Mesenteric fat pad (tissue), 1 donor: ENCODE measurements around the gene MAGEF1. TPM values are rescaled to one million over a fixed set of nuclear protein-coding genes. Genes with fewer than 3 reads are reported as not detected.
A peak's percentile ranks its signal among the peaks of the same experiment; 100 is the strongest.

ENCODE experiments used
- DNase-seq: peaks from one replicate; pipeline ENCODE4 v3.0.0-alpha.2; 2020; ENCODE audit warnings: low spot score
- total RNA-seq: library from RNA; stranded (reverse); fragmentation: NEBNext Ultra II Directional; extraction: Animal tissue kit (Norgen Biotek cat#: 25700); gene quantifications from one replicate; pipeline ENCODE4 v1.2.1, GENCODE V29; 2021
- donor health status: DM: yes; HTN: yes; CAD: no.

MAGEF1 gene
- total RNA-seq, 1 donor from 2014 or later: 18.9 TPM

- no peak for DNase-seq
Measured at GRCh38 chr3:184693011-184693975, 18.6 kb downstream of the MAGEF1 start.

- DNase-seq: no peak
Measured at GRCh38 chr3:184691397-184692231, 20.2 kb downstream of the MAGEF1 start.

- no peak for DNase-seq
Measured at GRCh38 chr3:184690192-184690883, 21.5 kb downstream of the MAGEF1 start.

DNA sequence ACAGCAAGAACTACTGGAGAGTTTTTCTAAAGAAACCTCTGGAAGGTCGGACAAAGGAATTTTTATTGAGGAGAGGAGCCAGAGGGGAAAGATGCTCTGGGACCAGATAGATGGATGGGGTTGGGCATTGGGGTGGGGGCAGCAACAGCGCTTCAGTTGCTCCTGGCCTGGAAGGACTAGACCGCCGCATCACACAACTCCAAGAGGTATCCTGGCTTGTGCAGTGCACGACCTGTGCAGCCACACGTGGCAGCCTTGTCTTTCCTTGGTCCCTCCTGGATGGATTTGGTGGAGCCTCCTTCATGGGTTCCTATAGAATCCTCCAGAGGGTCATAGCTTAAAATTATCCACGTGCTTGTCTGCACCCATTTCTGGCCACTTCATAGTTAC is 23.0 kb downstream of the MAGEF1 start:
- DNase-seq: peak; percentile 12

DNA sequence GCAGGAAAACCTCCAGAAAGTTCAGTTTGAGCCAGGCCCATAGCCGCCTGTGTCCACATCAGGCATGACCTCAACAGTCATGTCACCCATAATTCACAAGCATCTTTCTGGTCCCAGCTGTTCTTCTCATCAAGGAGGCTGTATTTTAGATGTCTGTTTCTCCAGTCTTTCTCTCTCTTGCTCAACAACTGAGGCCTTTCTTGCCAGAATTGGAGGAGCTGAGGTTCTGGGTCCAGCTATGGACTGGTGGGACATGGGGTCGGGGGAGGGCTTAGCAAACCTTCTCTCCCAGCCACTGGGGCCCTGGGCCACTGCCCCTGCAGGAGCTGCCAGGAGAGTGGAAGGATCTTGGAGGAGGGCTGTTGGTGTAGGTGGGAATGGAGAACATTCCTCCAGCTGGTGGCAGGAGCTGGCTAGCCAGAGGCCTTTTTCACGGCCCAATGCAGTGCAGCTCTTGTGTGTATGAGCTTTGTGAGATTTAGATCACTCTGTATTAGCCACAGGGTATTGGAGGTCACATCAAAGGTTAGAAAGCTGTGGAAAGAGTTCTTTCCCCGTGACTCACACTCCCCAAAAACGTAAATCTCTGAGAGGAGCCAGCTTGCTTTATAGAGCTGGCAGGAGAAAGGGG is 23.5 kb downstream of the MAGEF1 start:
- no peak for DNase-seq

- DNase-seq: no peak
Measured at GRCh38 chr3:184687363-184688015, 24.4 kb downstream of the MAGEF1 start.

DNA sequence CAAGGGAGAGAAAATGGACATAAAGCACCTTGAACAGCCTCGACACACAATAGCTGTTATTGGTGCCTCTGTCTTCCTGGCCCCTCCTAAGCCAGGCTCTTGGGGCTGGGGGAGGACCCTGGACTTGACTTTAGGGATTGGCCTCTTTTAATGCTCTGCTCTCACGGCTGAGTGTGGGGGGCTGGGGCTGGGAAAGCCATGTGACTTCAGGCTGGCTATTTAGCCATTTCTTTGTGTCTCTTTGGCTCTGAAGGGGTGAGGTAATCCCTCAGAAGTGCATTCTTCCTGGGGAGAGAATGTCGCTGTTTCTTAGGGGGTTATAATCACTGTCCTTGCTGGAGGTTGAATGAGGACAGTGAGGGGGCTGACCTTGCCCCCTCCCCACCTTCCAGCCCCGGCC is 26.2 kb downstream of the MAGEF1 start:
- no peak for DNase-seq

DNA sequence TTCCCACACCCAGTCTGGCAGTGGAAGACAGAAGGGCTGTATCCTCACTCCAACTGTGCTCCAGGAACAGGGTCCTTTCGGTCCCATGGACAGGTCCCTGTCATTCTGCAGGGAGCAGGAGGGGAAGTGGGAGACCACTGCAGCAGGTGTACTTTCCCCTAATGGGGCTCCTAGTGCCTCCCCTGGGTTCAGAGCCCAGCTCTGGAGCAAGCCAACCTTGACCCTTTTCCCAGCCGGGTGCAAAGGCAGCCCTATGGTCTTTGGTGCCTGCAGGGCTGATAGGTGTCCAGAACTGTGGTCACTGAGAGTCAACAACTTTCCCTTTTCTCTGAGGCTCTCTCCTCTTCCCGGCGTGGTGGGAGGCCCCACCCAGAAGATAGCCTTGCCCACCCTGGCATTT is 26.8 kb downstream of the MAGEF1 start:
- DNase-seq: no peak

- DNase-seq: no peak
Measured at GRCh38 chr3:184683900-184684560, 27.8 kb downstream of the MAGEF1 start.

DNA sequence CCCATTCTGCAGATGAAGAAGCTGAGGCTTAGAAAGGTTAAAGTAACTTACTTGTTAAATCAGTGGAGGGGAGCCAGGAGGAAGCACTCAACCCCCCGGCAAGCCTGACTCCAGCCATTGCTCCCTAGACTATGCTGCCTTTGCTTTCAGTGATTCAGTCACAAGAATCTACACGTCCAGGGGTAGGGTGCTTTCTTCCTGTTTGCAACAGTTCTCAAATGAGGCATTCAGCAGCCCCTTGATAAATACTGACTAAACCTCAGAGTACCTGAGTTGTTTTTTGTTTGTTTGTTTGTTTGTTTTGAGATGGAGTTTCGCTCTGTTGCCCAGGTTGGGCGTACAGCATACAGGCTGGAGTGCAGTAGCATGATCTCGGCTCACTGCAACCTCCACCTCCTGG is 28.6 kb downstream of the MAGEF1 start:
- DNase-seq: no peak

DNA sequence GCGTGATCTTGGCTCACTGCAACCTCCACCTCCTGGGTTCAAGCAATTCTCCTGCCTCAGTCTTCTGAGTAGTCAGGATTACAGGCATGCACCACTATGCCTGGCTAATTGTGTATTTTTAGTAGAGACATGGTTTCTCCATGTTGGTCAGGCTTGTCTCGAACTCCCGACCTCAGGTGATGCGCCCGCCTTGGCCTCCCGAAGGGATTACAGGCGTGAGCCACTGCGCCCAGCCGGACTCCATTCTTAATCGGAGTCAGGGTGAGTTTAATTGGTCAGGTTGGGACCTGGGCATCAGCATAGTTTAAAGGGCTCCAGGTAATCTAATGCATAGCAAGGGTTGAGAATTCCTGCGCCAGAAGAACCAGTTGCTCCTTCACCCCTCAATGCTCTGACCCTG is 29.2 kb downstream of the MAGEF1 start:
- DNase-seq: no peak

DNA sequence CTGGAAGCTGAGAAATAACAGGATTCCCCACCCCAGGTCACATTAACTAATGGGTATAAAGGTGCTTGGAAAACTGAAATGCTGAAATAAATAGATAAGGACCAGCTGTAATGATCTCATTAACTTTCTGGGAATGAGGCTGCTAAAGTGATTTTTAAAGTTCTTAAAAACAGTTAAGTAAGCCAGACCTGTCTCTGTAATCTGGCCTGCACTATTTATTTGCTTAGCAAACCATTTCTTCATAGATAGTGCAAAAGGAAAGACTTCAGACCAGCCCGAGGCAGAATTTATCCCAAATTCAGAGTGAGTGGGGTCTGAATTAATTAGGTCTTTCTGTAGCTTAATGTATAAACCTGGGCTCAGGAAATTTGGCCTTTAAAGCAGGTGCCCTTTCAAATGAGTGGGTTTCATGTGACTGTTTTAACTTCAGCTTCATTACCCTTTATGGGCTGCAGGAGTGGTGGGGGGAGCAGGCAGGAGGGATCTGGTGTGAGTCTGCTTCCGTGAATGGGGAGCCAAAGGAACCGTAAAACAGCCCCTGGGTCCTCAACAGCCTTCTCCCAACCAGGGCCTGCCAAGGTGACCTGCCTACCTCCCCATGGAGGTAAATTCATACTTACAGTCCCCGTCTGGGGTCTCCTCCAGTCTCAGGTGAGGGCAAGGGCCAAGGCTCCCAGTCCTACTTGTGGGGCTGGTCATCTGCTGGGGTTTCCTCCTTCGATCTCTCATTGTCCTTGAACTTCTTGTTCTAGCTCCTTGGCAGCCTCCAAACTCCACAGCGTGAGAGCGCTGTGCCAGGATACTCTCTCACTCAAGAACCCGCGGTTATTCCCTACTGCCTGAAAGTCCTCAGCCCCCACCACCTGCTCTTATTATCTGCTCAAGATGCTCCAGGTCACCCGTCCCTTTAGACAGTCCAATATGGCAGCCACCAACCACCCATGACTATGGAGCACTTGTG is 31.2 kb downstream of the MAGEF1 start:
- DNase-seq: no peak

GRCh38 chr3:184679056-184679816 is 32.6 kb downstream of the MAGEF1 start:
- no peak for DNase-seq

- DNase-seq: no peak
Measured at GRCh38 chr3:184678317-184679055, 33.4 kb downstream of the MAGEF1 start.

GRCh38 chr3:184677344-184678316 is 34.2 kb downstream of the MAGEF1 start:
- DNase-seq: no peak

DNA sequence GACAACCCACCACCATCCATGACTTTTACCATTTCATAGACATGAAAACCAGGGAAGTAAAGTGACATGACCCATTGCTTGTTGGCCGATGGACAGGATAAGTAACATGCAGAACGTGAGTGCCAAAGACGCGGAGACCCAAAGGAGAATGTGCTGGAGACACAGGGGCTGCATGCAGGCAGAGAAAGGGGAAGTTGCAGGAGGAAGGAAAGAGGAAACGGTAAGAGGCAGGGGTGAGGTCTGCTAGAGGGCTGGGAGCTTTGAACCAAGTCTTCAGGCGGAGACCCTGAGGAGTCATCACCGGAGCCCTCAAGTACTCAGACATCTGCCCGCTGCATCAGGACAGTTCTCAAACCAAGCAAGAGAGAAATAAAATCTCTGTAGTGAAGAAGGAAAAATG is 34.9 kb downstream of the MAGEF1 start:
- DNase-seq: no peak
